CD4-positive, alpha-beta T cell treated with Interleukin-15 for 1 hour (primary cell): ENCODE measurements around the gene PSD.

Experiments used
- DNase-seq: peaks from one replicate; pipeline ENCODE4 v3.0.0-alpha.2; 2020

Gene PSD

DNA sequence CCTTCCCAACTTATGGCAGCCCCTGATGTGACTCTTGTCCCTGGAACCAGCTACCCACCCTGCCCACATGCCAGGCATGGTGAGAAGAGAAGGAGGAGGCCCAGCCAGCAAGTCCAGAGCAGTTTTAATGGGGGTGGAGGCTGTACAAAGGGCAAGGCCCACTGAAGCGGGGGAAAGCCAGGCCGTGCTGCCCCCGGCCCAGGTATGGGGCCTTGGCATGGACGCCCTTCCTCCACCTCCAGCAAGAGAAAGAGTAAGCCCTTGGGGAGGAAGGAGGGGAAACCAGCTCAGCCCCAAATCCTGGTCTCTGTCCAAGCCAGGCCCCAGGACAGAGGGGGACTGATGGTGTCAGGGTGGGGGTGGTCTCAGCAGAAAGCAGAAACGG lies 16.1 kb downstream of the PSD start:
- DNase-seq, result no peak

- no peak for DNase-seq
These were observed 16.7 kb downstream of the PSD start for GRCh38 chr10:102401735-102402511.

DNA sequence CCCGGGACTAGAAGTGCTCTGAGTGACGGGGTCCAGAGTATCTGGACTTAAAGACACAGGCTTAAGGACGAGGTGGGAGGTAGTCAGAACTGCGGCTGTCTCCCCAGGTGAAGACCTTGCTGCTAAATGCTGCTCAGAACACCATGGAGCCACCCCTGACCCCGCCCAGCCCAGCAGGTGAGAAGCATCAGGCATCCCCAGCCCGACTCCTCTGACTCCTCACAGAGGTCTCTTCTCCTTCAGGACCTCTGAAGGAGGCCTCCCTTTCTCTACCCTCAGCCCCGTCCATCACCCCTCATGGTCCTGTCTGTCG lies 17.3 kb downstream of the PSD start:
- DNase-seq, result no peak

GRCh38 chr10:102400598-102401341 lies 17.8 kb downstream of the PSD start:
- no peak for DNase-seq

DNA sequence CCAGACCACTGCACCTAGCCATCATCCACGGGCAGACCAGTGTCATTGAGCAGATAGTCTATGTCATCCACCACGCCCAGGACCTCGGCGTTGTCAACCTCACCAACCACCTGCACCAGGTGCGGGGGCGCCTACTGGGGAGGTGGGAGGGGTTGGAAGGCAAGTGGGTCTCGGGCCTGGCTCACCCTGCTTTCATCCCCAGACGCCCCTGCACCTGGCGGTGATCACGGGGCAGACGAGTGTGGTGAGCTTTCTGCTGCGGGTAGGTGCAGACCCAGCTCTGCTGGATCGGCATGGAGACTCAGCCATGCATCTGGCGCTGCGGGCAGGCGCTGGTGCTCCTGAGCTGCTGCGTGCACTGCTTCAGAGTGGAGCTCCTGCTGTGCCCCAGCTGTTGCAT lies 18.5 kb downstream of the PSD start:
- no peak for DNase-seq

DNA sequence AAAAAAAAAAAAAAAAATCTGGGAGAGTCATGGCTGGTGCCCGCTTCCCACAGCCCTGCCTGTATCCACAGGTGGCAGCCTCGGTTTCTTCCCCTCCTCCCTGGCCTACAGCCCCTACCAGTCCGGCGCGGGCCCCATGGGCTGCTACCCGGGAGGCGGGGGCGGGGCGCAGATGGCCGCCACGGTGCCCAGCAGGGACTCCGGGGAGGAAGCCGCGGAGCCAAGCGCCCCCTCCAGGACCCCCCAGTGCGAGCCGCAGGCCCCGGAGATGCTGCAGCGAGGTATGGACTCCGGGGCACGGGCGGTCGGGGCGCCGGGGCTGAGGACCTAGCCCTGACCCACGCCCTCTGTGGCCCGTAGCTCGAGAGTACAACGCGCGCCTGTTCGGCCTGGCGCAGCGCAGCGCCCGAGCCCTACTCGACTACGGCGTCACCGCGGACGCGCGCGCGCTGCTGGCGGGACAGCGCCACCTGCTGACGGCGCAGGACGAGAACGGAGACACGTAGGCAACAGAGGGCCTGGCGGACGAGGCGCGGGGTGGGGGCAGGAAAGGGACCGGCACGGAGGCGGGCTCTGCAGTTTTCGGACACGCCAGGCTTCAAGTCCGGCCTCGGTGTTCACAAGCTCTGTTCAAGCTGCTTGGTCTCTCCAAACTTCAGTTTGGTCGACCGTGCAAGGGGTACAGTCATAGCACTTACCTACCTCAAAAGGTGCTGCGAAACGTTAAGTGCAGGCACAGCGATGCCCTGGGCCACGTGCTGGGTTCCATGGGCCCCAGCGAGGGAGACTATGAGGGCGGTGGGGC lies 19.2 kb downstream of the PSD start:
- peak; percentile 89 for DNase-seq

GRCh38 chr10:102398172-102399020 lies 20.2 kb downstream of the PSD start:
- no peak for DNase-seq

- DNase-seq, result no peak
These were observed 21.1 kb downstream of the PSD start for GRCh38 chr10:102397222-102398171.

DNA sequence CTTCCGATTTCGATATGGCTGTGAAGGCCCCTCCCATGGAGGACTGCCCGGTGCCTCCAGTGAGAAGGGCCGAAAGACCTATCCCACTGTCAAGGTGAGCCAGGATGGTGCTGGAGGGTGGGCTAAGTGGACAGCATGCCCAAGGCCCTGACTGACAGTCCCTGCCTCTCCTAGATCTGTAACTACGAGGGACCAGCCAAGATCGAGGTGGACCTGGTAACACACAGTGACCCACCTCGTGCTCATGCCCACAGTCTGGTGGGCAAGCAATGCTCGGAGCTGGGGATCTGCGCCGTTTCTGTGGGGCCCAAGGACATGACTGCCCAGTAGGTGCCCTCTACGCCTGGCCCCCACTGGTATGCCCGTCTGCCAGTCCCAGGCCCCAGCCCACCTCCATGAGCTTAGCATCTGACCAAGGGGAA lies 21.8 kb downstream of the PSD start:
- DNase-seq, result no peak

DNA sequence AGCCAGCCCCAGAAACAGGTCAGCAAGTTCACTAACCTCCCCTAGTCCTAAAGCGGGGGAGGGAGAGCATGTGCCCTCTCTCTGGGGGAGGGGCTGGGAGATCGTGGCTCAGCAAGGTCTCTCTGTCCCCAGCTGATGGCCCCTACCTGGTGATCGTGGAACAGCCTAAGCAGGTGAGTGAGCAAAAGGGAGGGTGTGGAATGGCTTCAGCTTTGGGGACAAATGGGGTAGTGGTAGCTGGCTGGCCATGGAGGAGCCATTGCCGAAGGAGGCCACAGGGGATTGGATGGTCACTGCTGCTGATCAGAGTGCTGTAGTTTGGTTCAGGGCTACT lies 22.3 kb downstream of the PSD start:
- no peak for DNase-seq

GRCh38 chr10:102395400-102396316 lies 22.9 kb downstream of the PSD start, which contains the start of gene NFKB2:
TSS of gene NFKB2 (plus strand) at chr10:102395705. CDS start at chr10:102395960, 255 bp downstream.
- DNase-seq, result peak; percentile 95

- DNase-seq, result peak; percentile 77
These were observed 23.7 kb downstream of the PSD start for GRCh38 chr10:102394801-102395399.

- peak; percentile 98 for DNase-seq
These were observed 24.3 kb downstream of the PSD start for GRCh38 chr10:102394079-102394800.

- DNase-seq, result no peak
These were observed 25.0 kb downstream of the PSD start for GRCh38 chr10:102393411-102394078.

GRCh38 chr10:102392306-102392705 lies 26.3 kb downstream of the PSD start:
- no peak for DNase-seq

DNA sequence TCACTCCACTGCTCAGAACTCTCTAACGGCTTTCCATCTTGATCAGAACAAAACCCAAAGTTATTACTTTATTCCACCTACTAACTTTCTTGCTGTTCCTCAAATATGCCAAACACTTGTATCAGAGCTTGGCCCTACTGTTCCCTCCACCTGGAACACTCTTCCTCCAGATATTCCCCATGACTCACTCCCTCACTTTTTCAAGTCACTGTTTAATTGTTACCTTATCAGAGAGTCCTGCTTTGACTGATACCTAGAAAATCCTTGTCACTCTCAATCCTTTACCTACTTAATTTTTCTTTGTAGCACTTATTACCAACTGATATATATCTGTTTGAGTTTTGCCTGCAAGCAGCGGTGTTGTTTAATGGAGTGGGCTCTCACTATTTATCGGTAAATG lies 28.7 kb downstream of the PSD start:
- DNase-seq, result no peak

DNA sequence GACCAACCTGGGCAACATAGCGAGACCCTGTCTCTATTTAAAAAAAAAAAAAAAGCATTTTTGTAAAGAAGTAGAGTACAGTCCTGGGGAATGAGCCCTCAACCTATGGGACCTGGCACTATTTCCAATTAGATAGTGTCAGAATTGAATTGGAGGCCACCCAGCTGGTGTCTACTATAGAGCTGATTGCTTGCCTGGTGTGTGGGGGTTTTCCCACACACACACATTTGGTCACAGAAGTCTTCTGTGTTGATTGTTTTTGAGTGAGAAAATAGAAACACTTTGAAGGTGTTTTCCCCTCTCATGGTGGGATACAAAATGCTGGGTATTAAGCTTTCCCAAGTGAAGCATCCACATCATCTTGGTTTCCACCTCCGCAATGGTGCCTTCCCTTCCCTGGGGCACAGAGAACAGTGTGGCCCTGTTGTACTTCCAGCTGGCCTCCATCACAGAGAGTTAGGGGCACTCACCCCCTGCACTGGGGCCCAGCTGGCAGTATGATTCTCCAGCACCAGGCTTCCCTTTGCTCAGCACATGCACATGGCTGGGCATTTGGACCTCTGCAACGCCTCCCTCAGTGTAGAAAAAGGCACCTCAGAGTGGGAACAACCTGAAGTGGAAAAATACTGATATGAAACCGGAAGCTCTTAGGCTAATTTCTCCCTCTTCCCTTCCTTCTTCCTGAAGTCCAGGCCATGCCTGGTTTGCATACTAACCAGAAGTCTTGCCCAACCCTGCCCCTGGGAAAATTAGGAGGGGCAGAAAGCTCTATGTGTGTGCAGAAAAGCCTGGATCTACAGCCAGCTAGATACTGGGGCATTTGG lies 33.8 kb downstream of the PSD start:
- no peak for DNase-seq

DNA sequence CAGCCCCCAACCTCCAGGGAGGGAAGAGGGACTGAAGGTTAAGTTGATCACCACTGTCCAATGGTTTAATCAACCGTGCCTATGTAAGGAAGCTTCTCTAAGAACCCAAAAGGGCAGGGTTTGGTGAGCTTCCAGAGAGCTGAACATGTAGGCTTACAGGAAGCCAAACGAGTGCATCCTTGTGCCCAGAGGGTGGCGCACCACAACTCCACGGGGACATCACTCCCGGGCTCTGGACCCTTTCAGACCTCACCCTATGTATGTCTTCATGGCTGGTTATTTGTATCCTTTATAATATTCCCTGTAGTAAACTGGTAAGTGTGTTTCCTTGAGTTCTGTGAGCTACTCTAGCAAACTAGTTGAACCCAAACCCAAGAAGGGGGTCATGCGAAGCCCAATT lies 34.5 kb downstream of the PSD start:
- no peak for DNase-seq
